Measurements from ENCODE around the gene EIF4A3.

The EIF4A3 gene

DNA sequence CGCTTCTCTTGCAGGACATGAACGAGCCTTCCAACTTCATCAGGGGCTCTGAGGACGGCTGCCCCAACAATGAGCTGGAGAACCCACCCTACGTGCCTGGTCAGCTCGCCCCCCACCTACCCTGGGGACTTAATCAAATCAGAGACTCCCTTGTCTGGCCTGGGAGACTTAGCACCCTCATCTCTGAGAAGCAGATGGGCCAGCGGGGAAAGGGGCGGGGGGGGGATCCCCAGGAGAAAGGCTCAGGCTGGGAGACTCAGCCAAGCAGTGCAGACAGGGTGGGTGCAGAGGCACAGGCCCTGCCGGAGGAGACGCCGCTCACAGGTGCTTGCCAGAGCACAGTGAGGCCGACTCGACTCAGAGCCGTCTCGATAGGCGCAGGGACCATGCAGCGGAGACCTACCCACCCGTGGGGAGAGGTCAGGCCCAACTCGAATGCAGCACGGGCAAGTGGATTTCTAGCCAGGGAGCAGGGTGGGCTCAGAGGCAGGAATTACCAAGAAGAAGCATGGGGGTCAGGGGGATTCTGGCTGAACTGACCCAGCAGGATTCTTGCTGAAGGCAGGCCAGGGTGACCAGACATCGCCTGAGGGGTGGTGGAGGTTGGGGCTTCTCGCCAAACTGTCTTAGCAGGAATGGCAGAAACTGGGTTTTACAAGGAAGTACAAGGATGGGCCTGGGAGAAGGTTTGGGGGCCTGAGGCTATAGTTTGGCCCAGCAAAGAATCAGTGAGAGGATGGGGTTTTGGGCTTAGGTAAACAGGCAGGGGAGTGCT is 35.8 kb downstream of the EIF4A3 start:
- TF ChIP-seq TAF1 (IDR thresholded peaks at IDR 0.05; ENCODE audit: low read depth, low read length) (no peak), PAX5 (IDR thresholded peaks at IDR 0.05; ENCODE audit: insufficient read depth, low read length, severe bottlenecking) (no peak), POU2F2 (IDR thresholded peaks at IDR 0.05; ENCODE audit: low read depth, low read length) (no peak), SPI1 (IDR thresholded peaks at IDR 0.05; ENCODE audit: low read depth, low read length) (no peak), POLR2A (IDR thresholded peaks at IDR 0.05; ENCODE audit: low read depth, low read length) (no peak), POLR2AphosphoS5 (IDR thresholded peaks at IDR 0.05; ENCODE audit: low read depth, low read length) (no peak)
- no peak for FAIRE-seq
- no peak for DNase-seq (ENCODE audit: insufficient read length, low spot score)

DNA sequence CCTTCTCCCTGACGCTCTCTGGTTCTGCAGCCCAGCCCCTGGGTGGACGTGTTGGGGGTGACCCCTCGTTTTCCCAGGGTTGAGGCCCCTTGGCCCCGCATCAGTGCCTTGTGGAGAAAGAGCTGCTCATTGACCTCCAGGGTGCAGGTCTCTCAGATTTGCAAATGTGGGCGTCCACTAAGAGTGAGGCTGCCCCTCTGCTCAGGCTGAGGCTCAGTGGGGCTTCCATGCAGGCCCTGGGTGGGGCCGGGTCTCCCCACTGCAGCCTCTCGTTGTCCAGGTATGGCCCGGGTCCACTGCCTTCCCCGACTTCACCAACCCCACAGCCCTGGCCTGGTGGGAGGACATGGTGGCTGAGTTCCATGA is 36.5 kb downstream of the EIF4A3 start:
- no peak for FAIRE-seq
- TF ChIP-seq SPI1 (IDR thresholded peaks at IDR 0.05; ENCODE audit: low read depth, low read length) (no peak), TAF1 (IDR thresholded peaks at IDR 0.05; ENCODE audit: low read depth, low read length) (no peak), PAX5 (IDR thresholded peaks at IDR 0.05; ENCODE audit: insufficient read depth, low read length, severe bottlenecking) (no peak), POLR2A (IDR thresholded peaks at IDR 0.05; ENCODE audit: low read depth, low read length) (no peak), POU2F2 (IDR thresholded peaks at IDR 0.05; ENCODE audit: low read depth, low read length) (no peak), POLR2AphosphoS5 (IDR thresholded peaks at IDR 0.05; ENCODE audit: low read depth, low read length) (no peak)
- DNase-seq (ENCODE audit: insufficient read length, low spot score): no peak

DNA sequence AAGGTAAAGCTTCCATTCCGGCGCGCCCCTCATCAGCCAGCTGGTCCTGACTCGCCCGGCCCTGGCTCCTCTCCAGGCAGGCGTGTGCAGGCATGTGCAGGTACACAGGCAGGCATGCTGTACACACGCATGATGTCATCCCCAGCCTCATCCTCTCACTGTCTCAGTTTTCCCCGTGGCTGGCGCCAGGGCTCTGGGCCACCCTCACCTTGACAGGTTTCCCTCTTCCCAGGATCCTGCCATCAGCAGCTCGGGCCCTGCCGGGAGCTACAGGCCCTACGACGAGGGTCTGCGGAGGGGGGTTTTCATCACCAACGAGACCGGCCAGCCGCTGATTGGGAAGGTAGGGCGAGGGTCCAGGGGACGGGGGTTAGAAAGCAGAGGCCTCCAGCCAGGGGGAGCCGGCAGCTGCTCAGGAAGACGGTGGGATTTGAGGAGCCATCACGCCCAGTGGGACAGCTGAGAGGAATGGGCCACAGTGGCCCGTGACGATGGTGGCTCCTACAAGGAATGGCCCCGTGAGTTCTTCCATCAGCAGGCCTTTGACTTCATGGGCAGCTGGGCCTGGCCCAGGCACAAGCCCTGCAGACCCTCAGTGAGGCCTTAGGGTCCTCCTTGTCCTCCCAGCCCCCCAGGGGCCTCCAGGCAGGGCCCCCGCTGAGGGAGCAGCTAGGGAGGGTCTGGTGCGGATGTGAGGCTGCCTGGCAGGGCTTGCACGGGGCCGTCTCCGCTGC is 37.0 kb downstream of the EIF4A3 start:
- FAIRE-seq: no peak
- TF ChIP-seq TAF1 (IDR thresholded peaks at IDR 0.05; ENCODE audit: low read depth, low read length) (no peak), POLR2AphosphoS5 (IDR thresholded peaks at IDR 0.05; ENCODE audit: low read depth, low read length) (no peak), SPI1 (IDR thresholded peaks at IDR 0.05; ENCODE audit: low read depth, low read length) (no peak), POLR2A (IDR thresholded peaks at IDR 0.05; ENCODE audit: low read depth, low read length) (no peak), POU2F2 (IDR thresholded peaks at IDR 0.05; ENCODE audit: low read depth, low read length) (no peak), PAX5 (IDR thresholded peaks at IDR 0.05; ENCODE audit: insufficient read depth, low read length, severe bottlenecking) (no peak)
- no peak for DNase-seq (ENCODE audit: insufficient read length, low spot score)

DNA sequence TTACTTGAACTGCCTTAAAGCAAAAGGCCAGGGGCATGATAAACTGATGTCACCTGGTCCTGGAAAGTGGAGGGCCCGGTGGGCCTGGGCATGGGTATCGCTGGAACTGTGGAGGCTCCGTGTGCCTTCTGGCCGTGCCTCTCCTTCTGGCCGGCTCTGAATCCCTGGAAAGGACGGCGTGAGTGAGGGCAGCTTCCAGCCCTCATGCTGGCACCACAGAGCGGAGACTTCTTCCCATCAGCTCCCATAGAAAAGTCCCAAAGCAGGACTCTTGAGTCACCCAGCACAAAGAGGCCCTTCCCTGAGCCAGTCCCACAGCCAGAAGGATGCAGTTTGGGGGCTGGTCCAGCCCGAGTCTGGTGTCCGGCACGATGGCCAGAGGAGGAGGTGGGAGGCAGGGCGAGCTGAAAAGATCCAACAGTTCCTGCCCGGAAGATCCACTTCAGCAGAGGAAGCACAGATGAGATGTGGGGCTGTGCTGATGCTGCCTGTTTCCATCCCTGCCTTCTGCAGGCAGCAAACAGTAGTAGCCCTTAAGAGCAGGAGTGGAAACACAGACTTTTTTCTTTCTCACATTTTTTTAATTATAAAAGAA is 37.8 kb downstream of the EIF4A3 start:
- FAIRE-seq: no peak
- no peak for TF ChIP-seq TAF1 (IDR thresholded peaks at IDR 0.05; ENCODE audit: low read depth, low read length)
- TF ChIP-seq PAX5 (IDR thresholded peaks at IDR 0.05; ENCODE audit: insufficient read depth, low read length, severe bottlenecking): no peak
- no peak for TF ChIP-seq POLR2AphosphoS5 (IDR thresholded peaks at IDR 0.05; ENCODE audit: low read depth, low read length)
- no peak for TF ChIP-seq POLR2A (IDR thresholded peaks at IDR 0.05; ENCODE audit: low read depth, low read length)
- no peak for TF ChIP-seq SPI1 (IDR thresholded peaks at IDR 0.05; ENCODE audit: low read depth, low read length)
- no peak for TF ChIP-seq POU2F2 (IDR thresholded peaks at IDR 0.05; ENCODE audit: low read depth, low read length)
- DNase-seq (ENCODE audit: insufficient read length, low spot score): no peak

DNA sequence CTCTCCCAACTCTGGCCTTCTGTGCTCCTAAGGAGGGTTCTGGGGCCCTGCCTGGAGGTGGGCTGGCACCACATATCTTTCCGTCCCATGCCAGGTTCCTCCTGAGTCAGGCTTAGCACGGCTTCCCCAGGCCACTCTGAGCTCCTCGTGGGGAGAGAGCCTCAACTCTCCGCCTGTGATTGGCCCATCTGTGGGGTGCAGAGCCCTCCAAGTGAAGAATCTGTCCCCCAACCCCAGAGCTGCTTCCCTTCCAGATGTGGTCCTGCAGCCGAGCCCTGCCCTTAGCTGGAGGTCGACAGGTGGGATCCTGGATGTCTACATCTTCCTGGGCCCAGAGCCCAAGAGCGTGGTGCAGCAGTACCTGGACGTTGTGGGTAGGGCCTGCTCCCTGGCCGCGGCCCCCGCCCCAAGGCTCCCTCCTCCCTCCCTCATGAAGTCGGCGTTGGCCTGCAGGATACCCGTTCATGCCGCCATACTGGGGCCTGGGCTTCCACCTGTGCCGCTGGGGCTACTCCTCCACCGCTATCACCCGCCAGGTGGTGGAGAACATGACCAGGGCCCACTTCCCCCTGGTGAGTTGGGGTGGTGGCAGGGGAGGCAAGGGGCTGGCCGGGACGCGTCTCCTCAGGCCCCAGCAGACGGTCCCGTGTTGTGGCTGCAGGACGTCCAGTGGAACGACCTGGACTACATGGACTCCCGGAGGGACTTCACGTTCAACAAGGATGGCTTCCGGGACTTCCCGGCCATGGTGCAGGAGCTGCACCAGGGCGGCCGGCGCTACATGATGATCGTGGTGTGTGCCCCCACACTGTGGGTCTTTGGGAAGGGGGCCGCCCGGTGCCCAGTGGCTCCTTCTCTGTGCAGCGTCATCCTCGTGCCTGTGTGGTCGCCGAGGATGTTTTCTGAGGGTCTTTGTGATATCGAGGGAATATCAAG is 38.6 kb downstream of the EIF4A3 start:
- TF ChIP-seq POLR2AphosphoS5 (IDR thresholded peaks at IDR 0.05; ENCODE audit: low read depth, low read length) (no peak), TAF1 (IDR thresholded peaks at IDR 0.05; ENCODE audit: low read depth, low read length) (no peak), POLR2A (IDR thresholded peaks at IDR 0.05; ENCODE audit: low read depth, low read length) (no peak), SPI1 (IDR thresholded peaks at IDR 0.05; ENCODE audit: low read depth, low read length) (no peak), PAX5 (IDR thresholded peaks at IDR 0.05; ENCODE audit: insufficient read depth, low read length, severe bottlenecking) (no peak), POU2F2 (IDR thresholded peaks at IDR 0.05; ENCODE audit: low read depth, low read length) (no peak)
- no peak for FAIRE-seq

DNA sequence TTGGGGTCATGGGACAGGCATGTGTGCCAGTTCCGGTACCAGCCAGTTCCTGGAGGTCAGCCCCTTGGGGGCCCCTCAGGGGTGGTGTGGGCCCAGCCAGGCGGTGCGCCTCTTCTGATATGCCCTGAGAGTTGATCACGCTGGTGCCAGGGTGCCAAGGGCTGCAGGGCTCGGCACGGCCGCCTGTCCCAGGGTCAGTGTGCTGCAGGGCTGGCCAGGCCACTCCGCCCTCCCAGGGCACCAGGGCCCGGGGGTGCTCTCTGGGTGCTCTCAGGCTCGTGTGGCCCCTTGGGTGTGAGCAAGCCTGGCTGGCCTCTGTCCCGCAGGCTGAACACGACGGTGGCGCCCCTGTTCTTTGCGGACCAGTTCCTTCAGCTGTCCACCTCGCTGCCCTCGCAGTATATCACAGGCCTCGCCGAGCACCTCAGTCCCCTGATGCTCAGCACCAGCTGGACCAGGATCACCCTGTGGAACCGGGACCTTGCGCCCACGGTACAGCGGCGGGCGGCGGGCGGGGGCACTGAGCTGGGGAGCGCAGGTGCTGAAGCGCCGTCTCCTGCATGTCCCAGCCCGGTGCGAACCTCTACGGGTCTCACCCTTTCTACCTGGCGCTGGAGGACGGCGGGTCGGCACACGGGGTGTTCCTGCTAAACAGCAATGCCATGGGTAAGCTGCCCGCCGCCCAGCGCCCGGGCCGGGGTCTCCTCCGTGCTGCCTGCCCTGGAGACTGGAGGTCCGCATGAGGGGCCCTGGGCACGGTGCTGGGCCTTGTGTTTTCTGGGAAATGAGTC is 39.5 kb downstream of the EIF4A3 start:
- FAIRE-seq: no peak
- TF ChIP-seq PAX5 (IDR thresholded peaks at IDR 0.05; ENCODE audit: insufficient read depth, low read length, severe bottlenecking) (no peak), SPI1 (IDR thresholded peaks at IDR 0.05; ENCODE audit: low read depth, low read length) (no peak), POLR2A (IDR thresholded peaks at IDR 0.05; ENCODE audit: low read depth, low read length) (no peak), POU2F2 (IDR thresholded peaks at IDR 0.05; ENCODE audit: low read depth, low read length) (no peak)
- no peak for DNase-seq (ENCODE audit: insufficient read length, low spot score)

More for the DNA sequence above, 38.6 kb downstream of the EIF4A3 start:
- DNase-seq (ENCODE audit: insufficient read length, low spot score): no peak

DNA sequence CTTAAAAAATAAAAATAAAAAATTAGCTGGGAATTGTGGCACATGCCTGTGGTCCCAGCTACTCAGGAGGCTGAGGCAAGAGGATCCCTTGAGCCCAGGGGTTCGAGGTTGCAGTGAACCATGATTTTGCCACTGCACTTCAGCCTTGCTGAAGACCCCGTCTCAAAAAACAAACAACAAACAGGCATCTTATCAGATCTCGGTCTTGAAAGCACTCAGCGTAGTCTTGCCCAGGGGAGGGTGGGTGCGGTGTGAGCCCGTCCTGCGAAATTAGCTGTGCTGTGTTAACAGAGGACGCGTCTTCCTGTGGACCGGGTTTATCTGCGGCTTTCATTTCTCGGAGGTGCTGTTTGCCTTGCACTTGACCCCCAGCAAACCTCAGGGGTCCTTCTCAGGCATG is 40.2 kb downstream of the EIF4A3 start:
- TF ChIP-seq POLR2A (IDR thresholded peaks at IDR 0.05; ENCODE audit: low read depth, low read length) (no peak), PAX5 (IDR thresholded peaks at IDR 0.05; ENCODE audit: insufficient read depth, low read length, severe bottlenecking) (no peak), SPI1 (IDR thresholded peaks at IDR 0.05; ENCODE audit: low read depth, low read length) (no peak), POU2F2 (IDR thresholded peaks at IDR 0.05; ENCODE audit: low read depth, low read length) (no peak), POLR2AphosphoS5 (IDR thresholded peaks at IDR 0.05; ENCODE audit: low read depth, low read length) (no peak), TAF1 (IDR thresholded peaks at IDR 0.05; ENCODE audit: low read depth, low read length) (no peak)
- DNase-seq (ENCODE audit: insufficient read length, low spot score) (no peak), FAIRE-seq (no peak)

DNA sequence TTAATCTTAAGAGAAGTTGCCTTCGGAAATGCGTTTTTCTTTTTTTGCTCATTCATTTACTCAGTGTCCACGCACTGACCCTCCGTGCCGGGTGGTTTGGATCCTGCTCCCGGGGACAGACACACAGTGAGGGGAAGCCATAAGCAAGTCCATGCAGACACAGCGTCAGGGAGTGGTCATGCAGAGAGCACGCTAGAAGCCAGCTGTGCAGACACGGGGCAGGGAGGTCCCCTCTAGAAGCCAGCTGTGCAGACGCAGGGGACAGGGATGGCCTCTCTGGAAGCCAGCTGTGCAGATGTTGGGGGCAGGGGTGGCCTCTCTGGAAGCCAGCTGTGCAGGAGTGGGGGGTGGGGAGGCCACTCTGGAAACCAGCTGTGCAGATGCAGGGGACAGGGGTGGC is 40.8 kb downstream of the EIF4A3 start:
- no peak for TF ChIP-seq TAF1 (IDR thresholded peaks at IDR 0.05; ENCODE audit: low read depth, low read length)
- FAIRE-seq: no peak

More for the DNA sequence above, 40.8 kb downstream of the EIF4A3 start:
- no peak for DNase-seq (ENCODE audit: insufficient read length, low spot score)
